GM21526 (cell line): ENCODE measurements around the gene TXNDC11.
"Not testable (repeated sequence)": the region's sequence is repeated elsewhere in the genome, so short reads cannot be mapped to it uniquely, and the experiment has no call there.

ENCODE experiments used
- ATAC-seq: cut with Tn5 transposase; IDR thresholded peaks from one replicate; pipeline ENCODE4 v1.9.1; 2021; ENCODE audit warnings: moderate library complexity; ENCODE audit not compliant: unreplicated experiment, low FRiP score

The TXNDC11 gene, protein sequence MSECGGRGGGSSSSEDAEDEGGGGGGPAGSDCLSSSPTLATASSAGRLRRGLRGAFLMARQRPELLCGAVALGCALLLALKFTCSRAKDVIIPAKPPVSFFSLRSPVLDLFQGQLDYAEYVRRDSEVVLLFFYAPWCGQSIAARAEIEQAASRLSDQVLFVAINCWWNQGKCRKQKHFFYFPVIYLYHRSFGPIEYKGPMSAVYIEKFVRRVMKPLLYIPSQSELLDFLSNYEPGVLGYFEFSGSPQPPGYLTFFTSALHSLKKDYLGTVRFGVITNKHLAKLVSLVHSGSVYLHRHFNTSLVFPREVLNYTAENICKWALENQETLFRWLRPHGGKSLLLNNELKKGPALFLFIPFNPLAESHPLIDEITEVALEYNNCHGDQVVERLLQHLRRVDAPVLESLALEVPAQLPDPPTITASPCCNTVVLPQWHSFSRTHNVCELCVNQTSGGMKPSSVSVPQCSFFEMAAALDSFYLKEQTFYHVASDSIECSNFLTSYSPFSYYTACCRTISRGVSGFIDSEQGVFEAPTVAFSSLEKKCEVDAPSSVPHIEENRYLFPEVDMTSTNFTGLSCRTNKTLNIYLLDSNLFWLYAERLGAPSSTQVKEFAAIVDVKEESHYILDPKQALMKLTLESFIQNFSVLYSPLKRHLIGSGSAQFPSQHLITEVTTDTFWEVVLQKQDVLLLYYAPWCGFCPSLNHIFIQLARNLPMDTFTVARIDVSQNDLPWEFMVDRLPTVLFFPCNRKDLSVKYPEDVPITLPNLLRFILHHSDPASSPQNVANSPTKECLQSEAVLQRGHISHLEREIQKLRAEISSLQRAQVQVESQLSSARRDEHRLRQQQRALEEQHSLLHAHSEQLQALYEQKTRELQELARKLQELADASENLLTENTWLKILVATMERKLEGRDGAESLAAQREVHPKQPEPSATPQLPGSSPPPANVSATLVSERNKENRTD

DNA sequence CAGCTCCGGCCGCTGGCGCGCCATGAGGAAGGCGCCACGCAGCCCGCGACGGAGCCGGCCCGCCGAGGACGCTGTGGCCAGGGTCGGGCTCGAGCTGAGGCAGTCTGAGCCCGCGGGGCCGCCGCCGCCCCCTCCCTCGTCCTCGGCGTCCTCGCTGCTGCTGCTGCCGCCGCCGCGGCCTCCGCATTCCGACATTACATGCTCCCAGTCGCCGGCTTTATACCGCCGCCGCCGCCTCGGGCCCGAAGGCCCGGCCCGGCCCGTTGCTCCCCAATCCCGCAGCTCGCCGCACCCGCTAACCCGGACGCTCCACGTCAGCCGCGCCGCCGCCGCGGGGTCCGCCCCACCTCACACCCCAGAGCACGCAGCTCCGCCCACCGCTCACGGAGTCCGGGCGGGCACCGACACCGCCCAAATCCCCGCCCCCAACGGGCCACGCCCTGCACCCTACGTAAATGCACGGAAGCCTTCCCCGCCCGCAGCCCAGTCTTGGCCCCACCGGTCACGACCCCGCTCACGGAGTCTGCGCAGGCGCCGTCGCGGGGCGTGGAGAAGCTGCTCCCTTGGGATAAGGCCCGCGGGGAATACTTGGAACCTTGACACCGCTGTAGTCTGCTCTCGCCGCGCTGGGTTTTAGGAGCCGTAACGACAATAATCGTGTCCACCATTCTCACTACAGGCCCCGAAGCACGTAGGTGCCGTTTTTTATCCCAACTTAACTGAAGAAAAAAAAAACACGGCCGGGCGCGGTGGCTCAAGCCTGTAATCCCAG, at the start of gene TXNDC11:
TSS of gene TXNDC11 (minus strand) at position 322 of the 772 bp plus-strand sequence. CDS start at position 195, 127 bp downstream.
- ATAC-seq: peak; percentile 87

DNA sequence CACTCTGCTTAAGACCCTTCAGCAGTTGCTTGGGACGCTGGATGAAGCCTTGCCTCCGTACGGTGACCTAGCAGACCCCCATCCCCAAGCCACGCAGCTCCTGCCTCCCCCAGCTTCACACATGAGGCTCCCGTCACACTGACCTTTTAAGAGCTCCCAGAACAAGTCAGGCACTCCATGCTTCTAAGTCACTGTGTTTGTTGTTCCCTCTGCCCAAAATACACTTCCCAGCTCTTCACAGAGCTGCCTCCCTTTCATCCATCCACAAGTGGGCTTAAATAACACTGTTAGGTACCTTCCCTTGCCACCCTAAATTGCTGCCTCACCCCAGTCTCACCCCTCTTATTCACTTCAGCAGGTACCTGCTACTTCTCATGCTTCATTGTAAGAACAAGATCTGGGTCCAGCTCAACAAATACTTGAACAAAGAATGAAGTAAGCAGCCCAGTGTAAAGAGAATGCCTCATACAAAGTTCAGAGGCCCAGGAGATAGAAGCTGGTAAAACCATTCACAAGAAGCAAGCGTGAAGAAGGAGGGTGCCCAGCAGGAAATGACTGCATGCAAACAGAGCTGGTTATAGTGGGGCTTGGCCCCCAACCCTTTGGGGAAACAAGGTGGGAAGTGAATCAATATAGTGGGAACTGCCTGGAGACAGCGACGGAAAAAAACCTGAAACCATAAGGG, 48.6 kb upstream of the TXNDC11 start:
- ATAC-seq: no peak

DNA sequence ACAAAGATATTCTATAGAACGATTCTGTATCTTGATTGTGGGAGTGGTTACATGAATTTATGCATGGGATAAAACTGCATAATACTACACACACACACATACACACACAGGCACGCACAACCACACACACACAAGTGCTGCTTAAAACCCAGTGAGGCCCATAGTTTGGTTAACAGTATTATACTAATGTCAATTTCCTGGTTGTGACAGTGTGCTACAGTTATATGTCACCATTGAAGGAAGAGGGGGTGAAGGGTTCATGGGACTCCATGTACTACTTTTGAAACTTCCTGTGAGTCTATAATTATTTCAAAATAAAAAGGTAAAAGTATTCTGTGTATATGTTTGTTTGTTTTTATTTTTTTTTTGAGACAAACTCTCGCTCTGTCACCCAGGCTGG, 46.3 kb upstream of the TXNDC11 start:
- no peak for ATAC-seq

DNA sequence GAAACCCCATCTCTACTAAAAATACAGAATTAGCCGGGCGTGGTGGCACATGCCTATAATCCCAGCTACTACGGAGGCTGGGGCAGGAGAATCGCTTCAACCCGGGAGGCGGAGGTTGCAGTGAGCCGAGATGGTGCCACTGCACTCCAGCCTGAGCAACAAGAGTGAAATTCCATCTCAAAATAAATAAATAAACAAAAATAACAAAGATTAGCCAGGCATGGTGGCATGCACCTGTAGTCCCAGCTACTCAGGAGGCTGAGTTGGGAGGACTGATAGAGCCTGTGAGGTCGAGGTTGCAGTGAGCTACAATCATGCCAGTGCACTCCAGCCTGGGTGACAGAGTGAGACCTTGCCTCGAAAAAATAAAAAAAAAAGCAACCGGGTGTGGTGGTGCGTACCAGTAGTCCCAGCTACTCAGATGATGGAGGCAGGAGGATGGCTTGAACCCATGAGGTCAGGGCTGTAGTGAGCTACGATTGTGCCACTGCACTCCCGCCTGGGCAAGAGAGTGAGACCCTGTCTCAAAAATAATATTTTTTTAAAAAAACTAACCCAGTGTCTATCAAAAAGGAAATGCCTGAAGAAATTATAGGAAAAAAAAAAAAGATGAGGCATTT, 42.4 kb upstream of the TXNDC11 start:
- not testable (repeated sequence) for ATAC-seq

- ATAC-seq: not testable (repeated sequence)
These were observed 41.7 kb upstream of the TXNDC11 start for GRCh38 chr16:11784381-11784780.

- no peak for ATAC-seq
These were observed 41.3 kb upstream of the TXNDC11 start for GRCh38 chr16:11784038-11784369.

DNA sequence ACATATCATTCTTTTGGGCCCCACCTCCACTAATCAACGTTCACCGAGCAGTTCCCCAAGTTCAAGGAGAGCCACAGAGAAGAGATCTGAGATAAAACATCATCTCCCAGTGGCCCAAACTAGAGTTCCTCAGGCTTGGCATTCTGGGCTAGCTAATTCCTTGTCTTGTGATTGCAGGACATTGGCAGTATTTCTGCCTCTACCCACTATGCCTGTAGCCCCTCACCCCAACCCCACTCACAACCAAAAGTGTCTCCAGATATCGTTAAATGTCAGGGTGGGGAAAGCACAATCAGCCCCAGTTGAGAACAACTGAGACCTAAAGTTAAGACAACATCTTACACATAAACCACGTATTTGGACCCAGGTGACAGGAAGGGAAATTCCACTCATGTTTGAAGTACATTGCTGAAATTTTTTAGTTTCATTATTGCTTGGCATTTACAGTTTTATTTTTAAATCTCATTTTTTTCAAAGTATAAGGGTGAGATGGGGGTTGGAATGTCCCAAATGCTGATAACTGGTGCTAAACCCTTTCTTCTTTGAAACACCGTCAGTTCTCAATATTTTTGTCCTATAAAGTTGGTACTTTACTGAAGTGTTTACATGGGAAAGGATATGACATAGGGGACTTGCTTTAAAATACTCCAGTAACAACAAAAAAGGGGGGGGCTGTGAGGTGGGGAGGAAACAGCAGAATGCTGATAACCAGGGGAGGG, 40.8 kb upstream of the TXNDC11 start:
- ATAC-seq: peak; percentile 53

DNA sequence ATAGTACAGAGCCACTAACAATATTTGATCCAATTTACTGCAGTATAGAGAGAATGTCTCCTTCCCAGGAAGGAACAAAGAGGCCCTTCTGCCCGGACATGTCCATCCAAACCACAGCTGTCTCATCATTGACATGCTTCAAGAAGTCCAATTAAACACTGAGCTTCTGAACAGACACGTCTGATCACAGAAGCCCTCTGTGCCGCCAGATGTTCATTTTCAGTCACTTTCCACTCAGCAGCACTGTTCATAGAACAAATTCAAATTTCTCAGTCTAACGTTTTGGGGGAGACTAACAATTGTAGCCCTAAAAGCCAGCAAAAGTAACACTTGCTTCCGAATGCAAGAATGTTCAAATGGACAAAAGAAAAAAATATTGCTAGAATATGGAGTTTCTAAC, 39.1 kb upstream of the TXNDC11 start:
- ATAC-seq: no peak

DNA sequence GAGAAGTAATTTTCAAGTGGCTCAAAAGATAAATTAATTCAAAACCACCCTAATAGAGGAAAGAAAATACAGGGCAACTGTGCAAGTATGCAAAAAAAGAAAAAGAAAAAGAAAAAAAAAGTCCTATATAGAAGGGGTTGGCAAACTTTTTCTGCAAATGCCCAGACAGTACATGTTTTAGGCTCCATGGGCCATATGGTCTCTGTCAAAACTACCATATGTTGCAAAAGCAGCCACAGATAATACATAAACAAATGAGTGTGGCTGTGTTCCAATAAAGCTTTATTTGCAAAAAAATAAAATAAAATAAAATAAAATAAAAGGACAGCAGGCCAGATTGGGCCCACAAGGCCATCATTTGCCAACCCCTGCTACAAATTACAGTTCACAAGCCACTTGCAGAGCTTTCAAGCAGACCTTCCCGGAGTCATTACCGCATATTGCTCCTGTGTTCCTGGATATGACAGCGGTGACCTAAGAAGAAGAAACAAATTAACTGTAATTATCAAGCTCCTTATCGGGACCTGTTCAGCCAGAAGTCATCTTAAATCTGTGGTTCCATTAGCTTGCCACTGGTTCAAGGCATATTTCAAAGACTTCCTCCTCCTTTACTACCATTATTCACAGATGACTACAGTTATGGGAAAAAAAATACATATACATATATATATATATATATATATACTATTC, 38.5 kb upstream of the TXNDC11 start:
- no peak for ATAC-seq

DNA sequence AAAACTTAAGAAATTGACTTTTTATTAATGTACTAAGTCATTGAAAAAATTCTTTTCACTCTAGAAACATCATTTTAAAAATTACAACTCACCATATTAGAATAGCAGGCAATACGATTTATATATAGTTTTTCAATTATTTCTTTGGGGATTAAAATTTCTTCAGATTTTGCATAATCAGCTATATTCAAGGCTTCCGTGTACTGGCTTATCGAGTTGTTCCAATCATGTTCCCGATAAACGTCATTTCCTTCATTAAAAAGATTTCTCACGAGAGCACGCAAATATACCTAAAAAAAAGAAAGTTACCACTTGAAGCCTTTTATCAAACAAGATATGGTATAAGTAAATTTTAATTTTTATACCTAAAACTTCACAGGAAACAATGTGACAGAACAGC, 36.4 kb upstream of the TXNDC11 start:
- no peak for ATAC-seq

- ATAC-seq: no peak
These were observed 31.5 kb upstream of the TXNDC11 start for GRCh38 chr16:11774065-11774626.

DNA sequence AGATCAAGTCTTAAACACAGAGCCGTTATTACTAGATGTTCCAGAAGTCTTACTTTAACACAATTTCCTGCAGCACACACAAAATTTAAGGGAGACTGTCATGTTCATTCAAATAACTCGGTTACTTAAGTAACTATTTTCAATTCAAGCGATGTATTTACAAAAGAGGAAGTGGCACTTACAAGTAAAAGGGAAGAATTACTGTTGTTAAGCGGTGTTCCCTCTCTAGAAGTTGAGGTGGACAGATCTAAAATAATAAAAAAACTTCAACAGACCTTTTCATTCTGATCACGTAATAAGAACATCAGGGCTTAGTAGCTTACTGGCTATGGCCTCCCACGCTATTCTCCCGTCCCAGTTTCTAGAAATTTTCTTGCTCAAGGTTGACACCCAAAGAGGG, 26.2 kb upstream of the TXNDC11 start:
- no peak for ATAC-seq

- no peak for ATAC-seq
These were observed 19.8 kb upstream of the TXNDC11 start for GRCh38 chr16:11762431-11762830.

- no peak for ATAC-seq
These were observed 17.3 kb upstream of the TXNDC11 start for GRCh38 chr16:11759997-11760396.

DNA sequence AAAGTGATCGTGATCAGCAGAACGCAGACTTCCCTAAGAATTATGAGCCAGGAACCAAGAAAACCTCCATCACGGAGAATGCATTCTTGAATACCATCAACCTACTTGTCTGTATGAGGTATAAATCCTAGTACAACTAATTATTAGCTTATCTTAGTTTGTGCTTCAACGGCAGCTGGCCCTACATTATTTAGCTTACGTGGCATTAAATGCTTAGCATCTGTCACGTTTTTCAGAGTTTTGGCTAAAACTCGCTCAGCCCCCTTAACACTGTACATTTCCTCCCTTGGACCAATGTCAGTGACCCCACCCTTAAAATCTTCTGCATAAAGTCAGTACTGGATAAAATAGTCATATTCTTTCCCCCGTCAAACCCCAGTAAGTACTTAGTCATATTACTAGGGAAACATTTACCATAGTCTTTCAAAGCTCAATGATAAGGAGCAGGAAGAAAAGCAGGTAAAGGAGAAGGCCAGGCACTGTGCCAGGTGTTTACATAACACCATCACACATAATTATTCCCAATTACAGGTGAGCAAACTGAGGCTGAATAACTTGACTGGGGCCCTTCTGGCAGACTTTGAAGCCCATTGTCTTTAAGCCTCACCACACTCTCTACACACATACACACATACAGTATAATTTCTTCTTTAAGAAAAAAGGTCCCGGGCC, 16.6 kb upstream of the TXNDC11 start:
- ATAC-seq: no peak

DNA sequence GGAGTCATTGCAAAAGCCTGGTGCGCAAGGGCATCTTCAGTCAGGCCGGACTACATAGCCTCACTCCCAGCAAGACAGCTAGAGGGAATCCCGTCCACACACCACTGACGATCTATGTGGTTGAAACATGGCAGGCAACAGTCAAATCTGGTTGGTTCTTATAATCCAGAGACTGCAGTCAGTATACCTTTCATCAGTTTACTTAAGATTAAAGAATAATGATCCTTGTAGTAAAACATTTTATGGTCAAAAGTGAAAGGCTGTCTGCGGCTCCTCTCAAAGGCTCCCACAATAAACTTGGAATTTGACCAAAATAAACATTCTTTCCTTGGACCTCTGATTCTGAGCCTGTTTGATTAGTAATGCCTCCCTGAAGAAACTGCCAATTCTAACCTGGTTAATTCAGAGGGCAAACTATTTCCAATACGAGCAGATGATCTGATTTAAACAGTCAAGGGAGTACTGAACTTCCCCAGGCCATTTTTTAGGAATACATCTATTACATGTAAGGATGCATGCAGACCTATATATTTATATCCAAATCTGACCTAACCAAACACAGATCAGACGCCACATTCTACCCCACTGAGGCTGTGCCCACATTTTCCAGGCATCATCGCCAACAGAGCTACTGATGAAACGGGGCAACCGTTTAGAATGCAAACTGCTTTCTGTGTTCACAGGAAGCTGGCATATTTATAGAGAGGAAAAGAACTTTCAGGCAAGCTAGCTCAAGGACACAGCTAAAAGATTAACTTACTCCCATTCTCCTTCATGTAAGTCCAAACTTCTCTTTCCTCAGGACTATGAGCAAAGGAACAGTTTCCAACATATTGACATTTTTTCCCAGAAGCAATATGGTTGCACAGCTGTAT, 15.3 kb upstream of the TXNDC11 start:
- ATAC-seq: no peak

DNA sequence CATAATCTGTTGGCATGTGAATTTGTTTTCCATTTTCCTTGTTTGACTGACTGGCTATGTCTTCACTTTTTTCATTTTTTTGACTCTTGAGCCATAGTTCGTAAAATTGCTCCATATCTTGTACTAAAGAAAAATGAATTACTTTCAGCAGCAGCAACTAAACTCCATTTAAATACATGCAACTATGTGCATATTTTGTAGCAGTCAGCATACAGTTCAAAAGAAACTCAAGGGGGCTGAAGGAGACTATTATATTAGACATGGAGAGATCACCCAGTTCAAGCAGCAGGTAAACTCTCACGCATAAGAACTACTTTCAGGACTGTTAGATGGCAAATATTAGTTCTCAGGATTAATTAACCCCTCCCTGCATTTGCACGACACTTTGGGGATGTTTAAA, 13.6 kb upstream of the TXNDC11 start:
- no peak for ATAC-seq
